ENCODE data around the gene PSRC1. TPM values are rescaled to one million over a fixed set of nuclear protein-coding genes. Genes with fewer than 3 reads are reported as not detected.

The PSRC1 gene
- total RNA-seq, 1 experiment from 2014 or later = 68.4 TPM

- Mint-ChIP-seq H3K4me3 (no peak overlapping the region), H3K9me3 (no peaks in the 10 kb centered on the region), H3K27ac (no peak overlapping the region), H3K27me3 (ENCODE audit: low read depth) (peaks cover 20% of the 10 kb centered on the region), H3K4me1 (peaks cover 46% of the 10 kb centered on the region), H3K36me3 (no peaks in the 10 kb centered on the region)
- POLR2A ChIA-PET = no interaction called here
- no peak for DNase-seq (ENCODE audit: low spot score)
- CTCF ChIA-PET = interaction anchor here (0.9 to 3.0 kb wide), 5 partner anchors 11 to 52 kb away, joined by 3 to 14 read pairs (median 3); partner anchors contain the start of gene SARS1
- ATAC-seq = no peak
- TF ChIP-seq ZNF396 (CRISPR knock-in tag; IDR thresholded peaks at IDR 0.05; ENCODE audit: borderline replicate concordance) (no peak), ZBTB21 (CRISPR knock-in tag; IDR thresholded peaks at IDR 0.05; ENCODE audit: borderline replicate concordance) (no peak), RELA (CRISPR knock-in tag; IDR thresholded peaks at IDR 0.05; ENCODE audit: borderline replicate concordance) (no peak), ZNF416 (CRISPR knock-in tag; IDR thresholded peaks at IDR 0.05) (no peak), SOX15 (CRISPR knock-in tag; IDR thresholded peaks at IDR 0.05) (no peak), CTCF (IDR thresholded peaks at IDR 0.05) (no peak), ZNF671 (CRISPR knock-in tag; IDR thresholded peaks at IDR 0.05) (no peak), IRF1 (CRISPR knock-in tag; IDR thresholded peaks at IDR 0.05) (no peak), JAZF1 (CRISPR knock-in tag; IDR thresholded peaks at IDR 0.05) (no peak), GTF2I (CRISPR knock-in tag; conservative IDR thresholded peaks at IDR 0.05) (no peak), STAT6 (CRISPR knock-in tag; conservative IDR thresholded peaks at IDR 0.05; ENCODE audit: low read depth) (no peak)
These were observed 39.7 kb downstream of the PSRC1 start for GRCh38 chr1:109243221-109243620.

- DNase-seq (ENCODE audit: low spot score) = no peak
- ChIA-PET POLR2A (no interaction called here), CTCF (interaction anchor here (3.0 to 5.2 kb wide), 3 partner anchors 11 to 41 kb away, joined by 14 to 51 read pairs (median 35); no protein-coding TSS in a partner anchor)
- H3K9me3 Mint-ChIP-seq = no peaks in the 10 kb centered on the region
- H3K27me3 Mint-ChIP-seq (ENCODE audit: low read depth) = peaks cover 11% of the 10 kb centered on the region
- no peak overlapping the region for H3K27ac Mint-ChIP-seq
- H3K4me3 Mint-ChIP-seq = no peak overlapping the region
- no peak for ATAC-seq
- H3K36me3 Mint-ChIP-seq = peaks cover 6% of the 10 kb centered on the region
- peaks cover 52% of the 10 kb centered on the region for H3K4me1 Mint-ChIP-seq
- no peak for TF ChIP-seq NR2C2 (CRISPR knock-in tag; IDR thresholded peaks at IDR 0.05)
- no peak for TF ChIP-seq E2F5 (CRISPR knock-in tag; IDR thresholded peaks at IDR 0.05)
- TF ChIP-seq ZNF396 (CRISPR knock-in tag; IDR thresholded peaks at IDR 0.05; ENCODE audit: borderline replicate concordance) = no peak
- no peak for TF ChIP-seq FOXJ3 (CRISPR knock-in tag; IDR thresholded peaks at IDR 0.05; ENCODE audit: borderline replicate concordance)
- no peak for TF ChIP-seq ZNF532 (CRISPR knock-in tag; IDR thresholded peaks at IDR 0.05; ENCODE audit: borderline replicate concordance)
- no peak for TF ChIP-seq GABPB1 (CRISPR knock-in tag; IDR thresholded peaks at IDR 0.05)
- no peak for TF ChIP-seq ZNF423 (CRISPR knock-in tag; IDR thresholded peaks at IDR 0.05)
- no peak for TF ChIP-seq MXD4 (CRISPR knock-in tag; IDR thresholded peaks at IDR 0.05; ENCODE audit: borderline replicate concordance)
- TF ChIP-seq CTCF (IDR thresholded peaks at IDR 0.05) = no peak
- no peak for TF ChIP-seq ZNF219 (CRISPR knock-in tag; IDR thresholded peaks at IDR 0.05; ENCODE audit: borderline replicate concordance)
These were observed 40.6 kb downstream of the PSRC1 start for GRCh38 chr1:109242387-109242786.
